Stimulated activated naive CD8-positive, alpha-beta T cell treated with anti-CD3 and anti-CD28 coated beads, Interleukin-15, Interleukin-2, amounts not matched to agents 100 U/mL and 50 U/mL, for 24 hours (primary cell): ENCODE measurements around the gene SPA17.

Experiments
- ATAC-seq: fragments of 150-1000 bp; cut with Tn5 transposase; one replicate; pipeline ENCODE4 v1.10.0; 2021
- DNase-seq: peaks from one replicate; pipeline ENCODE4 v3.0.0; 2021

The SPA17 gene

GRCh38 chr11:124727474-124727873 is 53.8 kb downstream of the SPA17 start:
- DNase-seq (no peak), ATAC-seq (no peak)

- DNase-seq (no peak), ATAC-seq (no peak)
Observed at GRCh38 chr11:124728134-124728533, 54.4 kb downstream of the SPA17 start.

GRCh38 chr11:124729571-124729970 is 55.9 kb downstream of the SPA17 start:
- DNase-seq (no peak), ATAC-seq (no peak)

- DNase-seq (no peak), ATAC-seq (no peak)
Observed at GRCh38 chr11:124732230-124732629, 58.5 kb downstream of the SPA17 start.

- DNase-seq (no peak), ATAC-seq (no peak)
Observed at GRCh38 chr11:124736736-124737135, 63.0 kb downstream of the SPA17 start.

GRCh38 chr11:124737638-124738305 is 64.1 kb downstream of the SPA17 start:
- ATAC-seq (no peak), DNase-seq (no peak)

GRCh38 chr11:124738713-124739478 is 65.2 kb downstream of the SPA17 start:
- no peak for ATAC-seq
- DNase-seq, result no peak

- DNase-seq (peak; percentile 89), ATAC-seq (peak; percentile 90)
Observed at GRCh38 chr11:124739479-124740276, 66.0 kb downstream of the SPA17 start, which contains the start of gene NRGN. Gene NRGN (plus strand): TSS chr11:124739942. CDS start chr11:124740085, 143 bp downstream.

- DNase-seq (peak; percentile 70), ATAC-seq (peak; percentile 48)
Observed at GRCh38 chr11:124740277-124740882, 66.7 kb downstream of the SPA17 start.

- ATAC-seq (no peak), DNase-seq (no peak)
Observed at GRCh38 chr11:124742555-124742954, 68.9 kb downstream of the SPA17 start.

GRCh38 chr11:124743050-124743449 is 69.3 kb downstream of the SPA17 start:
- DNase-seq (no peak), ATAC-seq (no peak)

- DNase-seq (no peak), ATAC-seq (no peak)
Observed at GRCh38 chr11:124745270-124745834, 71.6 kb downstream of the SPA17 start.

- peak; percentile 28 for ATAC-seq
- DNase-seq, result peak; percentile 57
Observed at GRCh38 chr11:124745835-124746620, 72.3 kb downstream of the SPA17 start.

- peak; percentile 84 for ATAC-seq
- DNase-seq, result peak; percentile 81
Observed at GRCh38 chr11:124746621-124747243, 73.0 kb downstream of the SPA17 start.
